Caco-2 (cell line): ENCODE data around the gene CAB39L. TPM values are rescaled to one million over a fixed set of nuclear protein-coding genes. Genes with fewer than 3 reads are reported as not detected.

Experiments
- BruUV-seq: library from RNA; stranded (reverse); fragments of 400-500 nt; replicated peaks from 2 replicates; lab custom pipeline; 2021; lab: Mats Ljungman, UMichigan
- CTCF ChIA-PET: fragments of 300-600 bp; sonication (Branson Sonifier 250); formaldehyde crosslinking; loops from one replicate; lab custom pipeline; 2022; ENCODE audit warnings: antibody characterized with exemption; lab: Charles Lee
- POLR2A ChIA-PET: fragments of 300-600 bp; sonication (Branson Sonifier 250); formaldehyde crosslinking; loops from one replicate; lab custom pipeline; 2022; ENCODE audit warnings: antibody characterized with exemption; lab: Charles Lee
- DNase-seq, 2 experiments: peaks; one replicate each; pipeline versions ENCODE4 v3.0.0 to v3.0.0-alpha.2; 2020 to 2022
- H3K27me3 ChIP-seq: replicated peaks from 2 replicates; pipeline ENCODE4 v1.6.0; 2011; ENCODE audit warnings: low read length; ENCODE audit not compliant: control insufficient read depth, insufficient read depth
- H3K36me3 ChIP-seq: 2 replicates; pipeline ENCODE4 v1.5.1; 2011; ENCODE audit warnings: low read length; ENCODE audit not compliant: control insufficient read depth, insufficient read depth
- H3K4me1 ChIP-seq: fragments of 250-450 bp; sonication (Bioruptor Pico); 2 replicates; pipeline ENCODE4 v1.5.1; 2020; ENCODE audit warnings: mild to moderate bottlenecking
- H3K4me3 ChIP-seq: 2 replicates; pipeline ENCODE4 v1.5.1; 2011; ENCODE audit warnings: low read depth, mild to moderate bottlenecking, control low read depth, low read length
- H3K9me3 ChIP-seq: fragments of 250-450 bp; sonication (Bioruptor Pico); 2 replicates; pipeline ENCODE4 v1.5.1; 2020; ENCODE audit warnings: mild to moderate bottlenecking, moderate library complexity
- H3K27ac Mint-ChIP-seq: one replicate; pipeline ENCODE4 v1.8.0; 2022; ENCODE audit warnings: mixed read lengths; ENCODE audit not compliant: unreplicated experiment
- H3K27me3 Mint-ChIP-seq: one replicate; pipeline ENCODE4 v1.8.0; 2022; ENCODE audit warnings: mixed read lengths; ENCODE audit not compliant: insufficient read depth, unreplicated experiment
- H3K36me3 Mint-ChIP-seq: one replicate; pipeline ENCODE4 v1.8.0; 2022; ENCODE audit warnings: mild to moderate bottlenecking, mixed read lengths; ENCODE audit not compliant: insufficient read depth, unreplicated experiment
- H3K4me1 Mint-ChIP-seq: one replicate; pipeline ENCODE4 v1.8.0; 2022; ENCODE audit warnings: low read depth, mixed read lengths; ENCODE audit not compliant: unreplicated experiment
- H3K4me3 Mint-ChIP-seq: one replicate; pipeline ENCODE4 v1.8.0; 2022; ENCODE audit warnings: mild to moderate bottlenecking, moderate library complexity, mixed read lengths; ENCODE audit not compliant: unreplicated experiment
- H3K9me3 Mint-ChIP-seq: one replicate; pipeline ENCODE4 v1.8.0; 2022; ENCODE audit warnings: mixed read lengths; ENCODE audit not compliant: unreplicated experiment
- intact Hi-C: fragments of 100-400 bp; cut with micrococcal nuclease; formaldehyde crosslinking; loops from one replicate; pipeline ENCODE4 v1.10.0; 2022; ENCODE audit not compliant: unreplicated experiment
- total RNA-seq: library from RNA; stranded (reverse); gene quantifications from 2 replicates; pipeline ENCODE4 v1.2.3, GENCODE V29; 2022
- TF ChIP-seq, protein P1 (sequence below), 2 experiments: fragments of 200-600 bp in 1 of 2; IDR thresholded peaks; 1 replicate in 1 of 2; 2 replicates in 1 of 2; pipeline versions ENCODE4 v1.5.1 to v1.8.0; 2011 to 2022; ENCODE audit warnings: antibody characterized with exemption in 1 of 2, control low read depth in 1 of 2, inconsistent platforms in 1 of 2, low read depth in 1 of 2, low read length in 1 of 2, mild to moderate bottlenecking in 1 of 2, moderate library complexity in 1 of 2; ENCODE audit not compliant: insufficient read depth in 1 of 2, severe bottlenecking in 1 of 2, unreplicated experiment in 1 of 2

CAB39L gene
- total RNA-seq, 1 experiment from 2014 or later = 40.6 TPM

DNA sequence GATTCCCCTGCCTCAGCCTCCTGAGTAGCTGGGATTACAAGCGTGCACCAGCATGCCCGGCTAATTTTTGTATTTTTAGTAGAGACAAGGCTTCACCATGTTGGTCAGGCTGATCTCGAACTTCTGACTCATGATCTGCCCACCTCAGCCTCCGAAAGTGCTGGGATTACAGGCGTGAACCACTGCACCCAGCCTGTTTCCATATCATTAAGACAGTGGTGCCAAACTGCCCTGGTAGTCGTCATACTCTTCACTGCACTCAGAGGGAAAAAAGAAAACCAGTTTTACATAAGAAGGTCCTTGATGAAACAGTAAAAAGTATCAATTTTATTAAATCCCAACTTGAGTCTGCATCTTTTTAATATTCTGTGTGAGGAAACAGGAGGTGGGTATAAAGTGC lies 181.2 kb downstream of the CAB39L start:
- H3K4me1 Mint-ChIP-seq = no peaks in the 10 kb centered on the region
- no peak for DNase-seq
- H3K9me3 Mint-ChIP-seq = no peaks in the 10 kb centered on the region
- H3K27me3 Mint-ChIP-seq = no peaks in the 10 kb centered on the region
- H3K27me3 ChIP-seq = no peaks in the 10 kb centered on the region
- H3K27ac Mint-ChIP-seq = no peak overlapping the region
- no peaks in the 10 kb centered on the region for H3K4me1 ChIP-seq
- no peaks in the 10 kb centered on the region for H3K9me3 ChIP-seq
- CTCF ChIA-PET = no interaction called here
- intact Hi-C loops = no loop called here
- no TSS peak for BruUV-seq
- H3K4me3 ChIP-seq = no peak overlapping the region
- H3K36me3 ChIP-seq = no peaks in the 10 kb centered on the region
- POLR2A ChIA-PET = no interaction called here
- H3K4me3 Mint-ChIP-seq = no peak overlapping the region
- no peaks in the 10 kb centered on the region for H3K36me3 Mint-ChIP-seq
- TF ChIP-seq, protein P1, sequence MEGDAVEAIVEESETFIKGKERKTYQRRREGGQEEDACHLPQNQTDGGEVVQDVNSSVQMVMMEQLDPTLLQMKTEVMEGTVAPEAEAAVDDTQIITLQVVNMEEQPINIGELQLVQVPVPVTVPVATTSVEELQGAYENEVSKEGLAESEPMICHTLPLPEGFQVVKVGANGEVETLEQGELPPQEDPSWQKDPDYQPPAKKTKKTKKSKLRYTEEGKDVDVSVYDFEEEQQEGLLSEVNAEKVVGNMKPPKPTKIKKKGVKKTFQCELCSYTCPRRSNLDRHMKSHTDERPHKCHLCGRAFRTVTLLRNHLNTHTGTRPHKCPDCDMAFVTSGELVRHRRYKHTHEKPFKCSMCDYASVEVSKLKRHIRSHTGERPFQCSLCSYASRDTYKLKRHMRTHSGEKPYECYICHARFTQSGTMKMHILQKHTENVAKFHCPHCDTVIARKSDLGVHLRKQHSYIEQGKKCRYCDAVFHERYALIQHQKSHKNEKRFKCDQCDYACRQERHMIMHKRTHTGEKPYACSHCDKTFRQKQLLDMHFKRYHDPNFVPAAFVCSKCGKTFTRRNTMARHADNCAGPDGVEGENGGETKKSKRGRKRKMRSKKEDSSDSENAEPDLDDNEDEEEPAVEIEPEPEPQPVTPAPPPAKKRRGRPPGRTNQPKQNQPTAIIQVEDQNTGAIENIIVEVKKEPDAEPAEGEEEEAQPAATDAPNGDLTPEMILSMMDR (IDR thresholded peaks at IDR 0.05; ENCODE audit: insufficient read depth in 1 of 2, low read depth in 1 of 2, low read length in 1 of 2, severe bottlenecking in 1 of 2, unreplicated experiment in 1 of 2) = no peak

DNA sequence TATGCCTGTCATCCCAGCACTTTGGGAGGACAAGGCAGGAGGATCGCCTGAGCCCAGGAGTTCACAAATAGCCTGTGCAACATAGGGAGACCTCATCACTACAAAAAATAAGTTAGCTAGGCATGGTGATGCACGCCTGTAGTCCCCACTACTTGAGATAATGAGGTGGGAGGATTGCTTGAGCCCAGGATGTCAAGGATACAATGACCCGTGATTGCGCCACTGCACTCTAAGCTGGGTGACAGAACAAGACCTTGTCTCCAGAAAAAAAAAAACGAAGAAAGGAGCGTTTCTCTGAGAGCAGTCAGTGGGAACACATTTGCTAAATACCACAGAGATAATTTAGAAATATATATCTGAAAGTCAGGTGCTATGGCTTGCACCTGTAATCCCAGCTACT lies 184.3 kb downstream of the CAB39L start:
- Histone ChIP-seq H3K4me1 (no peaks in the 10 kb centered on the region), H3K36me3 (no peaks in the 10 kb centered on the region), H3K27me3 (no peaks in the 10 kb centered on the region), H3K4me3 (no peak overlapping the region), H3K9me3 (no peaks in the 10 kb centered on the region)
- ChIA-PET POLR2A (no interaction called here), CTCF (no interaction called here)
- no peak overlapping the region for H3K4me3 Mint-ChIP-seq
- no peak for DNase-seq
- no peaks in the 10 kb centered on the region for H3K4me1 Mint-ChIP-seq
- no peak overlapping the region for H3K27ac Mint-ChIP-seq
- TF ChIP-seq, protein P1 (IDR thresholded peaks at IDR 0.05; ENCODE audit: insufficient read depth in 1 of 2, low read depth in 1 of 2, low read length in 1 of 2, severe bottlenecking in 1 of 2, unreplicated experiment in 1 of 2) = no peak
- no TSS peak for BruUV-seq
- intact Hi-C loops = no loop called here
- no peaks in the 10 kb centered on the region for H3K9me3 Mint-ChIP-seq
- H3K27me3 Mint-ChIP-seq = no peaks in the 10 kb centered on the region
- peaks cover 9% of the 10 kb centered on the region for H3K36me3 Mint-ChIP-seq

Other genes starting within 250 kb of the CAB39L start
- 0.44 TPM in 1 of 2 replicates, not detected in the other for gene MLNR, start 223.7 kb downstream of the CAB39L start, total RNA-seq
- gene CDADC1, start 196.1 kb downstream of the CAB39L start, total RNA-seq = 14.4 and 15.9 TPM in 2 replicates
- gene SETDB2, start 210 bp upstream of the CAB39L start, total RNA-seq = 14.7 and 15.5 TPM in 2 replicates
- gene PHF11, start 51.9 kb upstream of the CAB39L start, total RNA-seq = 1.8 and 2.3 TPM in 2 replicates
- 23.0 and 25.7 TPM in 2 replicates for gene RCBTB1, start 141.5 kb upstream of the CAB39L start, total RNA-seq
- gene ARL11, start 184.4 kb upstream of the CAB39L start, total RNA-seq = not detected in 2 replicates
- gene EBPL, start 247.4 kb upstream of the CAB39L start, total RNA-seq = 105 and 114 TPM in 2 replicates